Endothelial cell of umbilical vein (primary cell): Measurements from ENCODE around the gene MGST2. TPM values are rescaled to one million over a fixed set of nuclear protein-coding genes. Genes with fewer than 3 reads are reported as not detected.

Experiments
- BruUV-seq: library from RNA; stranded (reverse); fragments of 400-500 nt; replicated peaks from 2 replicates; lab custom pipeline; 2021; lab: Mats Ljungman, UMichigan
- CTCF ChIA-PET: fragments of 300-600, 350-600 bp; sonication (Branson Sonifier 250); formaldehyde crosslinking; loops from one replicate; lab custom pipeline; 2021; ENCODE audit warnings: antibody characterized with exemption, inconsistent platforms; lab: Charles Lee
- POLR2A ChIA-PET: fragments of 300-600, 350-600 bp; sonication (Branson Sonifier 250); formaldehyde crosslinking; loops from one replicate; lab custom pipeline; 2021; ENCODE audit warnings: antibody characterized with exemption, inconsistent platforms; lab: Charles Lee
- DNase-seq: peaks from one replicate; pipeline ENCODE4 v3.0.0-alpha.2; 2011; ENCODE audit warnings: low read depth, low spot score
- FAIRE-seq: peaks from 2 replicates; lab custom pipeline; 2011; peaks lifted over from hg19 to GRCh38; lab: Jason Lieb, UNC
- H2AFZ ChIP-seq: 2 replicates; pipeline ENCODE4 v1.6.0; 2012; ENCODE audit warnings: low read depth, low read length, control low read depth, inconsistent platforms
- H3K27ac ChIP-seq: 2 replicates; pipeline ENCODE4 v1.5.1; 2011; ENCODE audit warnings: low read depth, mild to moderate bottlenecking, control low read depth, low read length, moderate library complexity; ENCODE audit not compliant: insufficient read depth
- H3K27me3 ChIP-seq, 2 experiments: 2 replicates each; pipeline versions ENCODE4 v1.6.0 to v1.6.1; 2011; ENCODE audit warnings: low read length in 2 of 2, mixed read lengths in 1 of 2; ENCODE audit not compliant: control insufficient read depth in 2 of 2, insufficient read depth in 2 of 2
- H3K36me3 ChIP-seq, 2 experiments: 2 replicates in 1 of 2; 3 replicates in 1 of 2; pipeline ENCODE4 v1.5.1; 2011; ENCODE audit warnings: low read length in 2 of 2, mild to moderate bottlenecking in 1 of 2, moderate library complexity in 1 of 2; ENCODE audit not compliant: control insufficient read depth in 2 of 2, insufficient read depth in 2 of 2; ENCODE audit errors: extremely low read depth in 1 of 2
- H3K4me1 ChIP-seq: 3 replicates; pipeline ENCODE4 v1.5.1; 2011; ENCODE audit warnings: mild to moderate bottlenecking, low read length; ENCODE audit not compliant: control insufficient read depth, insufficient read depth; ENCODE audit errors: extremely low read depth
- H3K4me2 ChIP-seq: 2 replicates; pipeline ENCODE4 v1.6.1; 2011; ENCODE audit warnings: low read length, control low read depth, mixed read lengths; ENCODE audit not compliant: insufficient read depth
- H3K4me3 ChIP-seq, 3 experiments: fragments of 200-600 bp in 1 of 3; sonication (generic), shearing (Covaris generic) in 1 of 3; replicated peaks in 1 of 3; 2 replicates each; pipeline ENCODE4 v1.5.1; 2011 to 2016; ENCODE audit warnings: control low read depth in 3 of 3, low read length in 3 of 3, mild to moderate bottlenecking in 2 of 3, inconsistent platforms in 1 of 3, low read depth in 1 of 3, moderate library complexity in 1 of 3; ENCODE audit not compliant: insufficient read depth in 1 of 3
- H3K79me2 ChIP-seq: 2 replicates; pipeline ENCODE4 v1.6.0; 2012; ENCODE audit warnings: low read length, inconsistent platforms; ENCODE audit not compliant: control insufficient read depth, insufficient read depth
- H3K9ac ChIP-seq: replicated peaks from 2 replicates; pipeline ENCODE3; 2011; ENCODE audit warnings: low read length, control low read depth; ENCODE audit not compliant: insufficient read depth; ENCODE audit errors: extremely low read depth
- H3K9me1 ChIP-seq: replicated peaks from 3 replicates; pipeline ENCODE4 v1.6.0; 2011; ENCODE audit warnings: mild to moderate bottlenecking, low read length; ENCODE audit not compliant: control insufficient read depth, insufficient read depth; ENCODE audit errors: extremely low read depth
- H3K9me3 ChIP-seq: replicated peaks from 2 replicates; pipeline ENCODE4 v1.5.1; 2012; ENCODE audit warnings: low read length, inconsistent platforms; ENCODE audit not compliant: control insufficient read depth, insufficient read depth
- H4K20me1 ChIP-seq: replicated peaks from 2 replicates; pipeline ENCODE3; 2011; ENCODE audit warnings: mild to moderate bottlenecking, low read length; ENCODE audit not compliant: control insufficient read depth, insufficient read depth; ENCODE audit errors: extremely low read depth
- CTCF ChIP-seq, 2 donors: IDR thresholded peaks; 1 replicate in 1 of 2; 2 replicates in 1 of 2; pipeline ENCODE4 v1.5.1; 2011; ENCODE audit warnings: low read length in 2 of 2, mild to moderate bottlenecking in 2 of 2, moderate library complexity in 2 of 2, control low read depth in 1 of 2, inconsistent platforms in 1 of 2, low read depth in 1 of 2; ENCODE audit not compliant: insufficient read depth in 1 of 2; ENCODE audit errors: extremely low read depth in 1 of 2
- EZH2 ChIP-seq: IDR thresholded peaks from 2 replicates; pipeline ENCODE4 v1.6.1; 2012; ENCODE audit warnings: borderline replicate concordance, low read depth, mild to moderate bottlenecking, moderate library complexity, low read length, inconsistent platforms; ENCODE audit not compliant: severe bottlenecking
- FOS ChIP-seq: IDR thresholded peaks from 2 replicates; pipeline ENCODE4 v1.6.1; 2011; ENCODE audit warnings: mild to moderate bottlenecking, low read length, moderate library complexity, borderline replicate concordance; ENCODE audit not compliant: insufficient read depth
- GATA2 ChIP-seq: IDR thresholded peaks from 2 replicates; pipeline ENCODE4 v1.7.0; 2011; ENCODE audit warnings: low read depth, mild to moderate bottlenecking, moderate library complexity, mixed read lengths, low read length; ENCODE audit not compliant: insufficient read length, insufficient read depth
- JUN ChIP-seq: IDR thresholded peaks from 2 replicates; pipeline ENCODE4 v1.6.1; 2011; ENCODE audit warnings: borderline replicate concordance, low read depth; ENCODE audit not compliant: insufficient read length, insufficient read depth
- MYC ChIP-seq: IDR thresholded peaks from one replicate; pipeline ENCODE4 v1.6.1; 2011; ENCODE audit warnings: mild to moderate bottlenecking, low read depth, low read length
- POLR2AphosphoS5 ChIP-seq: IDR thresholded peaks from 2 replicates; pipeline ENCODE4 v1.6.1; 2012; ENCODE audit warnings: low read depth, mild to moderate bottlenecking, control low read depth, low read length, moderate library complexity; ENCODE audit not compliant: insufficient read depth
- dilution Hi-C: fragments of 300-500 bp; cut with MboI; formaldehyde crosslinking; loops from one replicate; pipeline ENCODE4 v1.15.0; 2019; ENCODE audit warnings: low sequenced_read_pairs; ENCODE audit not compliant: extremely low pct_ligation_motif_present
- intact Hi-C: fragments of 100-400 bp; cut with micrococcal nuclease; formaldehyde crosslinking; loops from one replicate; pipeline ENCODE4 v1.10.0; 2022
- polyA plus RNA-seq, 4 experiments: library from polyadenylated mRNA; depleted of rRNA in 3 of 4; stranded (reverse) in 3 of 4; unstranded in 1 of 4; fragments of >200 nt; gene quantifications; 2 replicates each; pipeline versions ENCODE4 v1.2.1 to v1.2.3, GENCODE V29; 2011 to 2012; ENCODE audit warnings: missing spikeins in 1 of 4
- total RNA-seq: library from RNA; stranded (reverse); gene quantifications from 2 replicates; pipeline ENCODE4 v1.2.3, GENCODE V29; 2021

Gene MGST2
- total and polyA plus RNA-seq, 2 donors (not counting 3 experiments of a cell fraction or from before 2014, with no cell fraction given): 64.3 to 78.9 TPM

GRCh38 chr4:139728146-139728545 lies 62.5 kb downstream of the MGST2 start:
- H3K4me3 ChIP-seq: no peak overlapping the region
- H3K4me1 ChIP-seq: peaks cover 9% of the 10 kb centered on the region
- no peak for DNase-seq
- H2AFZ ChIP-seq: no peak overlapping the region
- TF ChIP-seq POLR2AphosphoS5 (no peak), GATA2 (no peak), FOS (no peak), JUN (no peak), CTCF (IDR thresholded peaks at IDR 0.05; ENCODE audit: extremely low read depth in 1 of 2, insufficient read depth in 1 of 2, low read depth in 1 of 2, low read length in 2 of 2) (no peak), MYC (no peak), EZH2 (no peak)
- H3K27ac ChIP-seq: no peak overlapping the region
- no peak overlapping the region for H3K9ac ChIP-seq
- H3K9me1 ChIP-seq: no peaks in the 10 kb centered on the region
- ChIA-PET CTCF (interaction anchor here (0.9 to 3.6 kb wide), 3 partner anchors 27 to 632 kb away, joined by 3 to 16 read pairs (median 3); no protein-coding TSS in a partner anchor), POLR2A (interaction anchor here (0.6 kb wide), 1 partner anchor 12 kb away, joined by 4 read pairs; no protein-coding TSS in a partner anchor)
- intact Hi-C loops: no loop called here
- H3K4me2 ChIP-seq: no peak overlapping the region
- FAIRE-seq: no peak
- H3K36me3 ChIP-seq: peaks cover 0 to 4% of the 10 kb centered on the region in 2 experiments
- BruUV-seq: no TSS peak
- no peaks in the 10 kb centered on the region for H3K79me2 ChIP-seq
- no peaks in the 10 kb centered on the region for H3K9me3 ChIP-seq
- no peaks in the 10 kb centered on the region for H3K27me3 ChIP-seq
- no peaks in the 10 kb centered on the region for H4K20me1 ChIP-seq
- dilution Hi-C loops: no loop called here
